Loucy (cell line): Measurements from ENCODE around the gene CERS6.

Experiments
- EZH2phosphoT487 ChIP-seq: fragments of 200-600 bp; IDR thresholded peaks from 2 replicates; pipeline ENCODE4 v1.6.1; 2018; ENCODE audit warnings: antibody characterized with exemption, mild to moderate bottlenecking, moderate library complexity, borderline replicate concordance
- TF ChIP-seq, protein P1 (sequence below): fragments of 200-600 bp; sonication (generic); conservative IDR thresholded peaks from 2 replicates; pipeline ENCODE4 v1.5.1; 2014; ENCODE audit warnings: mild to moderate bottlenecking, antibody characterized with exemption, low read length

DNA sequence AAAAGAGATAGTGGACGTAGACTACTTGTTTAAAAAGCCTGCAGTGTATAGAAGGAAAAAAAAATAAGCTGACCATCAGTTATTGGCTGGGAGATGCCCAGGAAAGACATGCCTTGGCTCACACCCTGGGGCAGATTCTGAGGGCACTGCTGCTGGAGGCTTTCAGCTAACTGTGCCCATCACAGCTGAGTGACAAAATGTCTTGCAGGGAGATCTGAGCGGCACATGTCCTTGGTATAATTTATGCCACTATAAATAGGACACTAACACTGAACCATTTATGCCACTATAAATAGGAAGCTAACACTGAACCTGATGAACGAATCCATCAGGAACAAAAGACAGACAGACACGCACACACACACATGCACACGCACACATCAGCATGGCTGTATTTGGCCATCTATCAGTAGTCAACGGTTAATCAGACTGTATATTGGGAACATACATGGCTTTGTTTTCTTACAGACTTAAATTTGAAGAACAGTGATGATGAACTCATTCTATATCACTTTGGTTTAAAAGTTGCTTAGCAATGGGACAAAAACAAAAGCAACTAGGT is 278.2 kb downstream of the CERS6 start:
- TF ChIP-seq, protein P1, sequence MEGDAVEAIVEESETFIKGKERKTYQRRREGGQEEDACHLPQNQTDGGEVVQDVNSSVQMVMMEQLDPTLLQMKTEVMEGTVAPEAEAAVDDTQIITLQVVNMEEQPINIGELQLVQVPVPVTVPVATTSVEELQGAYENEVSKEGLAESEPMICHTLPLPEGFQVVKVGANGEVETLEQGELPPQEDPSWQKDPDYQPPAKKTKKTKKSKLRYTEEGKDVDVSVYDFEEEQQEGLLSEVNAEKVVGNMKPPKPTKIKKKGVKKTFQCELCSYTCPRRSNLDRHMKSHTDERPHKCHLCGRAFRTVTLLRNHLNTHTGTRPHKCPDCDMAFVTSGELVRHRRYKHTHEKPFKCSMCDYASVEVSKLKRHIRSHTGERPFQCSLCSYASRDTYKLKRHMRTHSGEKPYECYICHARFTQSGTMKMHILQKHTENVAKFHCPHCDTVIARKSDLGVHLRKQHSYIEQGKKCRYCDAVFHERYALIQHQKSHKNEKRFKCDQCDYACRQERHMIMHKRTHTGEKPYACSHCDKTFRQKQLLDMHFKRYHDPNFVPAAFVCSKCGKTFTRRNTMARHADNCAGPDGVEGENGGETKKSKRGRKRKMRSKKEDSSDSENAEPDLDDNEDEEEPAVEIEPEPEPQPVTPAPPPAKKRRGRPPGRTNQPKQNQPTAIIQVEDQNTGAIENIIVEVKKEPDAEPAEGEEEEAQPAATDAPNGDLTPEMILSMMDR: no peak
- no peak for TF ChIP-seq EZH2phosphoT487
